Measurements from ENCODE around the gene NDE1. TPM values are rescaled to one million over a fixed set of nuclear protein-coding genes. Genes with fewer than 3 reads are reported as not detected.
A peak's percentile ranks its signal among the peaks of the same experiment; 100 is the strongest.
"Not testable (repeated sequence)": the region's sequence is repeated elsewhere in the genome, so short reads cannot be mapped to it uniquely, and the experiment has no call there.

Gene NDE1
- total RNA-seq, 1 donor from 2014 or later, result 12.5 TPM

- no peak overlapping the region for H3K4me3 ChIP-seq (ENCODE audit: low read length in 3 of 3)
- H3K27me3 ChIP-seq (ENCODE audit: control insufficient read depth in 3 of 3, insufficient read depth in 3 of 3, low read length in 3 of 3), result no peaks in the 10 kb centered on the region
- H3K27ac ChIP-seq (ENCODE audit: low read depth, low read length), result no peak overlapping the region
- H3K4me1 ChIP-seq (ENCODE audit: control insufficient read depth in 3 of 3, insufficient read depth in 3 of 3, low read length in 3 of 3), result peaks cover 16 to 20% (median 18%) of the 10 kb centered on the region in 3 donors
- no peaks in the 10 kb centered on the region for H3K9me3 ChIP-seq (ENCODE audit: control insufficient read depth in 3 of 3, low read length in 3 of 3)
- no peak overlapping the region for H3K9ac ChIP-seq (ENCODE audit: low read depth in 1 of 3, low read length in 3 of 3)
- H3K36me3 ChIP-seq (ENCODE audit: control insufficient read depth in 3 of 3, insufficient read depth in 3 of 3, low read length in 3 of 3), result peaks cover 2 to 3% (median 2%) of the 10 kb centered on the region in 3 donors
These were observed 1.8 kb upstream of the NDE1 start for GRCh38 chr16:15648135-15648730.

- H3K9me3 ChIP-seq (ENCODE audit: control insufficient read depth in 3 of 3, low read length in 3 of 3); H3K27ac ChIP-seq (ENCODE audit: low read depth, low read length); H3K27me3 ChIP-seq (ENCODE audit: control insufficient read depth in 3 of 3, insufficient read depth in 3 of 3, low read length in 3 of 3); H3K36me3 ChIP-seq (ENCODE audit: control insufficient read depth in 3 of 3, insufficient read depth in 3 of 3, low read length in 3 of 3): not testable (repeated sequence)
- H3K4me1 ChIP-seq (ENCODE audit: control insufficient read depth in 3 of 3, insufficient read depth in 3 of 3, low read length in 3 of 3), result peaks cover 10 to 14% (median 11%) of the 10 kb centered on the region in 3 donors
- peak overlapping the region; percentile 27 to 92 (median 65) for H3K9ac ChIP-seq (ENCODE audit: low read depth in 1 of 3, low read length in 3 of 3)
- peak overlapping the region; percentile 70 to 93 (median 75) for H3K4me3 ChIP-seq (ENCODE audit: low read length in 3 of 3)
These were observed 734 bp upstream of the NDE1 start for GRCh38 chr16:15649311-15649710.

GRCh38 chr16:15649727-15650018 lies 372 bp upstream of the NDE1 start:
- Histone ChIP-seq H3K4me3 (ENCODE audit: low read length in 3 of 3) (peak overlapping the region; percentile 70 to 93 (median 75)), H3K4me1 (ENCODE audit: control insufficient read depth in 3 of 3, insufficient read depth in 3 of 3, low read length in 3 of 3) (peaks cover 10 to 14% (median 11%) of the 10 kb centered on the region in 3 donors), H3K36me3 (ENCODE audit: control insufficient read depth in 3 of 3, insufficient read depth in 3 of 3, low read length in 3 of 3) (peaks cover 2 to 3% (median 2%) of the 10 kb centered on the region in 3 donors), H3K9ac (ENCODE audit: low read depth in 1 of 3, low read length in 3 of 3) (peak overlapping the region; percentile 27 to 92 (median 65)), H3K9me3 (ENCODE audit: control insufficient read depth in 3 of 3, low read length in 3 of 3) (no peaks in the 10 kb centered on the region), H3K27ac (ENCODE audit: low read depth, low read length) (peak overlapping the region; percentile 7), H3K27me3 (ENCODE audit: control insufficient read depth in 3 of 3, insufficient read depth in 3 of 3, low read length in 3 of 3) (no peaks in the 10 kb centered on the region)

- Histone ChIP-seq H3K4me1 (ENCODE audit: control insufficient read depth in 3 of 3, insufficient read depth in 3 of 3, low read length in 3 of 3) (peaks cover 10 to 14% (median 11%) of the 10 kb centered on the region in 3 donors), H3K9me3 (ENCODE audit: control insufficient read depth in 3 of 3, low read length in 3 of 3) (no peaks in the 10 kb centered on the region), H3K27me3 (ENCODE audit: control insufficient read depth in 3 of 3, insufficient read depth in 3 of 3, low read length in 3 of 3) (no peaks in the 10 kb centered on the region)
These were observed 690 bp downstream of the NDE1 start for GRCh38 chr16:15650698-15651171.

GRCh38 chr16:15652293-15653001 lies 2.4 kb downstream of the NDE1 start:
- H3K4me1 ChIP-seq (ENCODE audit: control insufficient read depth in 3 of 3, insufficient read depth in 3 of 3, low read length in 3 of 3), result peaks cover 10 to 14% (median 11%) of the 10 kb centered on the region in 3 donors
- H3K36me3 ChIP-seq (ENCODE audit: control insufficient read depth in 3 of 3, insufficient read depth in 3 of 3, low read length in 3 of 3), result peaks cover 2 to 3% (median 2%) of the 10 kb centered on the region in 3 donors
- no peak overlapping the region for H3K9ac ChIP-seq (ENCODE audit: low read depth in 1 of 3, low read length in 3 of 3)
- H3K4me3 ChIP-seq (ENCODE audit: low read length in 3 of 3), result no peak overlapping the region
- H3K27ac ChIP-seq (ENCODE audit: low read depth, low read length), result no peak overlapping the region
- H3K27me3 ChIP-seq (ENCODE audit: control insufficient read depth in 3 of 3, insufficient read depth in 3 of 3, low read length in 3 of 3), result no peaks in the 10 kb centered on the region
- H3K9me3 ChIP-seq (ENCODE audit: control insufficient read depth in 3 of 3, low read length in 3 of 3), result no peaks in the 10 kb centered on the region

More at GRCh38 chr16:15650698-15651171, 690 bp downstream of the NDE1 start:
- Histone ChIP-seq H3K9ac (ENCODE audit: low read depth in 1 of 3, low read length in 3 of 3) (peak overlapping the region; percentile 87 to 92 (median 92)), H3K4me3 (ENCODE audit: low read length in 3 of 3) (peak overlapping the region; percentile 88 to 94 (median 93)), H3K27ac (ENCODE audit: low read depth, low read length) (peak overlapping the region; percentile 83), H3K36me3 (ENCODE audit: control insufficient read depth in 3 of 3, insufficient read depth in 3 of 3, low read length in 3 of 3) (peaks cover 2 to 3% (median 2%) of the 10 kb centered on the region in 3 donors)

GRCh38 chr16:15653227-15653626 lies 3.2 kb downstream of the NDE1 start:
- no peak overlapping the region for H3K9ac ChIP-seq (ENCODE audit: low read depth in 1 of 3, low read length in 3 of 3)
- no peaks in the 10 kb centered on the region for H3K27me3 ChIP-seq (ENCODE audit: control insufficient read depth in 3 of 3, insufficient read depth in 3 of 3, low read length in 3 of 3)
- peaks cover 2 to 3% (median 2%) of the 10 kb centered on the region in 3 donors for H3K36me3 ChIP-seq (ENCODE audit: control insufficient read depth in 3 of 3, insufficient read depth in 3 of 3, low read length in 3 of 3)
- no peak overlapping the region for H3K4me3 ChIP-seq (ENCODE audit: low read length in 3 of 3)
- no peaks in the 10 kb centered on the region for H3K9me3 ChIP-seq (ENCODE audit: control insufficient read depth in 3 of 3, low read length in 3 of 3)
- H3K4me1 ChIP-seq (ENCODE audit: control insufficient read depth in 3 of 3, insufficient read depth in 3 of 3, low read length in 3 of 3), result peaks cover 10 to 14% (median 11%) of the 10 kb centered on the region in 3 donors
- no peak overlapping the region for H3K27ac ChIP-seq (ENCODE audit: low read depth, low read length)

GRCh38 chr16:15654591-15654990 lies 4.5 kb downstream of the NDE1 start:
- no peak overlapping the region for H3K9ac ChIP-seq (ENCODE audit: low read depth in 1 of 3, low read length in 3 of 3)
- no peaks in the 10 kb centered on the region for H3K9me3 ChIP-seq (ENCODE audit: control insufficient read depth in 3 of 3, low read length in 3 of 3)
- H3K27ac ChIP-seq (ENCODE audit: low read depth, low read length), result no peak overlapping the region
- H3K27me3 ChIP-seq (ENCODE audit: control insufficient read depth in 3 of 3, insufficient read depth in 3 of 3, low read length in 3 of 3), result no peaks in the 10 kb centered on the region
- H3K4me1 ChIP-seq (ENCODE audit: control insufficient read depth in 3 of 3, insufficient read depth in 3 of 3, low read length in 3 of 3), result peaks cover 5 to 10% (median 8%) of the 10 kb centered on the region in 3 donors
- H3K4me3 ChIP-seq (ENCODE audit: low read length in 3 of 3), result no peak overlapping the region
- peaks cover 2 to 3% (median 2%) of the 10 kb centered on the region in 3 donors for H3K36me3 ChIP-seq (ENCODE audit: control insufficient read depth in 3 of 3, insufficient read depth in 3 of 3, low read length in 3 of 3)

GRCh38 chr16:15655561-15655960 lies 5.5 kb downstream of the NDE1 start:
- H3K4me3 ChIP-seq (ENCODE audit: low read length in 3 of 3); H3K4me1 ChIP-seq (ENCODE audit: control insufficient read depth in 3 of 3, insufficient read depth in 3 of 3, low read length in 3 of 3); H3K27me3 ChIP-seq (ENCODE audit: control insufficient read depth in 3 of 3, insufficient read depth in 3 of 3, low read length in 3 of 3); H3K36me3 ChIP-seq (ENCODE audit: control insufficient read depth in 3 of 3, insufficient read depth in 3 of 3, low read length in 3 of 3); H3K9ac ChIP-seq (ENCODE audit: low read depth in 1 of 3, low read length in 3 of 3); H3K27ac ChIP-seq (ENCODE audit: low read depth, low read length); H3K9me3 ChIP-seq (ENCODE audit: control insufficient read depth in 3 of 3, low read length in 3 of 3): not testable (repeated sequence)

GRCh38 chr16:15658149-15658548 lies 8.1 kb downstream of the NDE1 start:
- H3K36me3 ChIP-seq (ENCODE audit: control insufficient read depth in 3 of 3, insufficient read depth in 3 of 3, low read length in 3 of 3), result no peaks in the 10 kb centered on the region
- H3K4me1 ChIP-seq (ENCODE audit: control insufficient read depth in 3 of 3, insufficient read depth in 3 of 3, low read length in 3 of 3), result no peaks in the 10 kb centered on the region
- no peaks in the 10 kb centered on the region for H3K9me3 ChIP-seq (ENCODE audit: control insufficient read depth in 3 of 3, low read length in 3 of 3)

GRCh38 chr16:15658556-15658955 lies 8.5 kb downstream of the NDE1 start:
- H3K27me3 ChIP-seq (ENCODE audit: control insufficient read depth in 3 of 3, insufficient read depth in 3 of 3, low read length in 3 of 3), result no peaks in the 10 kb centered on the region
- no peak overlapping the region for H3K27ac ChIP-seq (ENCODE audit: low read depth, low read length)
- H3K9me3 ChIP-seq (ENCODE audit: control insufficient read depth in 3 of 3, low read length in 3 of 3), result no peaks in the 10 kb centered on the region
- H3K36me3 ChIP-seq (ENCODE audit: control insufficient read depth in 3 of 3, insufficient read depth in 3 of 3, low read length in 3 of 3), result no peaks in the 10 kb centered on the region
- H3K4me1 ChIP-seq (ENCODE audit: control insufficient read depth in 3 of 3, insufficient read depth in 3 of 3, low read length in 3 of 3), result no peaks in the 10 kb centered on the region
- H3K9ac ChIP-seq (ENCODE audit: low read depth in 1 of 3, low read length in 3 of 3), result no peak overlapping the region
- H3K4me3 ChIP-seq (ENCODE audit: low read length in 3 of 3), result no peak overlapping the region

More at GRCh38 chr16:15658149-15658548, 8.1 kb downstream of the NDE1 start:
- Histone ChIP-seq H3K27me3 (ENCODE audit: control insufficient read depth in 3 of 3, insufficient read depth in 3 of 3, low read length in 3 of 3) (no peaks in the 10 kb centered on the region), H3K9ac (ENCODE audit: low read depth in 1 of 3, low read length in 3 of 3) (no peak overlapping the region), H3K27ac (ENCODE audit: low read depth, low read length) (no peak overlapping the region), H3K4me3 (ENCODE audit: low read length in 3 of 3) (no peak overlapping the region)

Measured in skeletal muscle tissue (tissue), 4 donors.